ENCODE data around the gene MYO5A.
"Not testable (repeated sequence)": the region's sequence is repeated elsewhere in the genome, so short reads cannot be mapped to it uniquely, and the experiment has no call there.

MYO5A gene

DNA sequence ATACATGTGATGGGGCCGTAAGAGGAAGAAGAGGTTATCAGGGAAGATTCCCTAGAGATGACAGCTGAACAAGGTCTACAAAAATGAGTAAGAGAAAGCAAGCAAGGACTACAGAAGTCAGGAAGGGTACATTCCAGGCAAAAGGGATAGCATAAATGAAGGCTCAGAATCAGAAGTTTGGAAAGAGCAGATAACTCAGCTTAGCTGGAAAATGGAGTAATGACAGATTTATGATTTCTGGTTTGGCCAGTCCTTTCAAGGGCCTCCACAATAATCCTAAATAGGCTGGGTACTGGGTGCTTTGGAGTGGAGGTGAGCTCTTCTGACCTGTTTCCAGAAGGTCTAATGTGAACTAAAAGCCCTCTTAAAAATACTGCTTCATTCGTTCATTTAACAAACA is 110.7 kb downstream of the MYO5A start:
- DNase-seq (ENCODE audit: low read depth): no peak

GRCh38 chr15:52417521-52417920 is 111.2 kb downstream of the MYO5A start:
- DNase-seq (ENCODE audit: low read depth): no peak

- DNase-seq (ENCODE audit: low read depth): not testable (repeated sequence)
These were observed 112.1 kb downstream of the MYO5A start for GRCh38 chr15:52416566-52416965.

- DNase-seq (ENCODE audit: low read depth): no peak
These were observed 113.1 kb downstream of the MYO5A start for GRCh38 chr15:52415628-52416027.

- DNase-seq (ENCODE audit: low read depth): no peak
These were observed 113.7 kb downstream of the MYO5A start for GRCh38 chr15:52414936-52415335.

- DNase-seq (ENCODE audit: low read depth): no peak
These were observed 119.9 kb downstream of the MYO5A start for GRCh38 chr15:52408823-52409222.

DNA sequence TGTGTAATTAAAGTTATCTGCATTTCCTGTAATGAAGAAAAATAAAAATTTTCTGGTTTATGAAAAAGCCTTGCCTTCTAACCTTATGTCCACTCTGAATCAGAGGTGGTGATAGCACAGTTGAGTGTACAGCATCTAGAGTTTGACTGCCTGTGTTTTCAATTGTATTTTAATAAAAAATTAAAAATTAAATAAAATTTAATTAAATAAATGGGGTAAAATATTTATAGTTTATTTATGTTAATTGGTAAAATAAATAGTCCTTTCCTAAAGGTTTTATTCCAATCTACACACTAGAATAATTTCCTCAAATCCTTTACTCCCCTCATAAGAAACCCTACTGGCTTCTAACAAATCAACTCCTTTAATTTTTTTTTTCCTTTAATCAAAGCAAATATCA is 121.3 kb downstream of the MYO5A start:
- no peak for DNase-seq (ENCODE audit: low read depth)

DNA sequence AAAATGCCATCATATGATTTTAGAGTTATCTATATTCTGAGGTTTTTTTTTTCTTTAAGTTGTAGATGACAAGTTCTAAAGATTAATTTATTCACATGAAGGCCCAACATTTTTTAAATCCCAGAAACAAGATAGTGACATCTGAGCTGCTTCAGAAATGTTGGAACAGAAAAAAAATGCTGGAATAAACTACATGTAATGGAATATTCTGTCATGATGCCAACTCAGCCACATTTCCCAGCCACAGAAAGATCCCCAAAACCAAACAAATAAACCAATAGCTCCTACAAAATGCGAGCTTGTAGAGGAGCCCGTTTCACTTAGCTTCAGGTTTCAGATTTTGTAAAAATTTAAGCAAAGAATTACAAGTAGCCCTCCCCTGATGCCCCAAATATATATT is 122.1 kb downstream of the MYO5A start:
- DNase-seq (ENCODE audit: low read depth): no peak

GRCh38 chr15:52405856-52406255 is 122.8 kb downstream of the MYO5A start:
- no peak for DNase-seq (ENCODE audit: low read depth)

DNA sequence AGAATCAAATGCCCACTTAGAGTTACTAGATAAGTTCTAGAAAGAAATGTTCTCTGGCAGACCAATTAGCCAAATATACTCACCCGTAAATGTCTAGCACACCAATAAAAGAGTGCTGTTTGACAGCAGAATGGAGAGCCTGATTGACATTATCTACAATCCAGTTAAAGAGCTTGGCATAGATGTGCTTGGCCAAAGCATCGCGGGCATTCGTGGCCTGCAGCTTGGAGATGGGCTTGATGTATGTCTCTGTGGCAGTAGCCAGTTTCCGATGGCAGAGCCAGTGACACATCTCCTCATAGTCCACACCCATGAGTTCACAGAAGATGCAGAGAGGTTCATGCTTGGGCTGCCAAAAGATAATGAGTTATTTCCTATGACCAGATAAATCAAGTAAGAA is 131.6 kb downstream of the MYO5A start:
- DNase-seq (ENCODE audit: low read depth): no peak

GRCh38 chr15:52394118-52394517 is 134.6 kb downstream of the MYO5A start:
- no peak for DNase-seq (ENCODE audit: low read depth)

- no peak for DNase-seq (ENCODE audit: low read depth)
These were observed 136.5 kb downstream of the MYO5A start for GRCh38 chr15:52392008-52392687.

GRCh38 chr15:52391069-52391468 is 137.6 kb downstream of the MYO5A start:
- no peak for DNase-seq (ENCODE audit: low read depth)

GRCh38 chr15:52385670-52386069 is 143.0 kb downstream of the MYO5A start:
- DNase-seq (ENCODE audit: low read depth): no peak

GRCh38 chr15:52383100-52383588 is 145.5 kb downstream of the MYO5A start:
- no peak for DNase-seq (ENCODE audit: low read depth)

DNA sequence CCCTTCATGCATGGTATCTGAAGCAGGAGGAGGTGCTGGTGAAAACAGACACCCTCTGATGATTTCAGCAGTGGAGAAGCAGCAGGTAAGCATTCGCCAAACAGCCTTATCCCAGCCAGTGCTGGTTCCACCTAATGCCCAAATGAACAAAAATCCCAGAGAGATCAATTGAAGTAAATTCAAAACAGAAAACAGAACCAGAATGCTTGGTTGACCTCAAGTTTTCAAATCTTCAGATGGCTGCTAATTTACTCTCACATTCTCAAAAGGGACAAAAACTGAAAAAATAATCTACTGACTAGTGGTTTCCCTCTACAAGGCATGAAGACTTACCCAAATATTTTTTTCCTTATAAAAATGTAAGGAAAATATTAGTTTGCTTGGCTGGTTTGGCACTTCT is 146.0 kb downstream of the MYO5A start:
- no peak for DNase-seq (ENCODE audit: low read depth)

DNA sequence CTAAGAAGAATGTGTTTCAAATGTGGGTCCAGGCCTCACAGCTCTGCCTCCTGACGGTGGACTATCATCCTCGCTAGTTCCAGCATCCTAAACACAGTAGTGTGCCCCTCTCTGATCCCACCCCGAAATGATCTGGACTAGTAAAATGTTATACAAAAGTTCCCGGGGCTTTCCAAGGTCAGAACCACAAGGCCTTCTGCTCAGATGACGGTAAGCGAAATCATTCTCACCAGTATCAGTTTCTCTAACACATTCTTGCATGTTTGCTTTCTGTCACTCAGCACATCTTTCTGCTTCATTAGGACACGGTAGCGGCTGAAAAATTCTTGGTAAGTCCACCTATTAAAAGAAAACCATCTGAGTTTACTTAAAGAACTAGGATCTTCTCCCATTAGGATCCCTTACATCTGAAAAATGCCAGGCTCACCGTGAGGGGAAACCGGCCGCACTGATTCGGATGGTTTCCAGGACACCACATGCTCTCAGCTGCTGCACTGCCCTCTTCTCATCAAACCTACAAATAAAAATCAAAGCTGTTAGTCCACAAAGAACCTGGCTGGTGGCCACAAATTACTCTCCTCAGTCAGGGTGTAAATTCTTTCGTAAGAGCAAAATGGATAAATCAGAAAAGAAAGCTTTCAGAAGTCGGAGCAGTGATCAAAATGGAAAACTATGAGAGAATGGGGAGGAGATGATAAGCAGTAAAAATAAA is 149.1 kb downstream of the MYO5A start:
- DNase-seq (ENCODE audit: low read depth): no peak

GRCh38 chr15:52378746-52379394 is 149.8 kb downstream of the MYO5A start:
- DNase-seq (ENCODE audit: low read depth): no peak

DNA sequence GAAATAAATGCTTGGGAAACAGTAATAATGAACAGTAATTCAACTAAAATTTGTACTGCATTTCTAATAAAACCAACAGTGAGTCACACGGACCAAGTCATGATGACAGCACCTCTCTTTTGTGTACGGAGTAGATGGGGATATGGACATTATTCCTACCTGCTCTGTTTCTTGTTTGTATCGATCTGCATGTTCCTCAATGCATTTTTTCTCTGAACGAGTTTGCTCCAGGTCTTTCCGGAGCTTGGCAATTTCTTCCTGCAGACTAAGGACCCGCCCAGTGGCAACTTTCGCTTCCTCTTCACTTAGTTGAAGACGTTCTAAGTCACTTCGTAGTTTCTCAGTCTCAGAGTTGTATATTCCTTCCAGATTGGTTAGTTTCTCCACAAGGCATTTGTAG is 158.7 kb downstream of the MYO5A start:
- no peak for DNase-seq (ENCODE audit: low read depth)

DNA sequence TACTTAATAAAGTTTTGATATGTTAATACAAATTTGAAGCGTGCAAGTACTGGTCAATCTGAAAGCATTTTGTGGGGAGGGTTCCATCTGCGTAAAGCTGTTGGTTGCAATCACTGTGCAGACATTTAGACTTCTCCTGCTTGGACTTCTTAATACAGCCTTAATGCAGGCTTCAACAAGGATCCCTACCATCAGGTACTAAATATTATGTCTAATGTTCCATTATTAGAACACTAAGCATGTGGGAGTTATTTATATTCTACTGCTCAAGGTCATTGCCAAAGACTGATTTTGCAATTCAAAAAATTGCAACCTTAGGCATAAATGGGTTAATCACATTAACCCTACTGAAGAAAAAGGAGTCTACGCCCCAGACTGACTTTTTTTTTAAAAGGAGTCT is 159.2 kb downstream of the MYO5A start:
- DNase-seq (ENCODE audit: low read depth): no peak

DNA sequence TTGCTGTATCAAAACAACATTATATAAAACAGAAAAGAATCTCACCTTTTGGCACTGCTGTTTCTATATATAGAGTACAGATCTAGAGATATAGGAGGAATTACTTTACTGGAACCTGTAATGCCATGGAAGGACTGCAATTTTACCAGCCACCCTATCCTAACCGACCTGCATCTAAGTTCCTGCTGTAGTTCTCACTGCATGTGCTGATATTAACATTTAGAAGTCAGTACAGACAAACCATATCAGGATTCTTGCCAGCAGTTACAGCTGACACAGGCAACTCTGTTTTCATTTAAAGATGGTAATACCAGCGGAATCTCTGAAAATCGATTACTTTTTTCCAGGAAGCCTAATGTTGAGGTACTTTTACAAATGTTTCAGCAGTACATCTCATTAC is 159.7 kb downstream of the MYO5A start:
- DNase-seq (ENCODE audit: low read depth): no peak

DNA sequence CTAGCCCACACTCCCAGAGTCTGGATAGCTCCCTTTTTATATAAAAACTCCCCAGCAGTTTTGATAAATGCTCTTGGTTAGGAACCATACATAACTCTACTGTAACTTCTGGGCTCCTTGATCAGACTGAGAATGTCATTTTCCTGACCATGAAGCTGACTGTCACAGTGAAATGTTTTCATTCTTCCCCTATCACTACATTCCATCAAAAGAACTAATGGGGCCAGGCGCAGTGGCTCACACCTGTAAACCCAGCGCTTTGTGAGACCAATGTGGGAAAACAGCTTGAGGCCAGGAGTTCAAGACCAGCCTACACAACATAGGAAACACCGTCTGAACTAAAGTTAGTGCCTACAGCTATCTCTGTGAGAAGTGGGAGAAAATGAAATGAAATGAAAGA is 160.3 kb downstream of the MYO5A start:
- DNase-seq (ENCODE audit: low read depth): no peak

DNA sequence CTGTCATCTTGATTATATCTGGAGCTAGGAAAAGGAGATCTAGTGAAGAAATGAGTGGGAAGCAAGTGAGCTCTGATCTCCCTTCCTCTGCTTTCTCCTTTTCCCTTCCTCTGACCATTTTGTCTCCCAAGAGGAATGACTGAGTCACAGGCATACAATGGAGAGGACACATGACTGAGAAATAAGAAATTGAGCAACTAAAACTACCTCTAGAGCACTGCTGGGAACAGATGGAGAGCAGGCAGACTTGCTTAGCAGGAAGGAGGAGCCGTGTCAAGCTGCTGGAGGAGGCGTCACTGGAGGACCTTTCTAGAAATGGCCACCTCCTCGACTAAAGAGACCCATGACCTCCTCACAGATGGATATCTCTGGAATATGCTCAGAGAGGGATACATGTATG is 166.2 kb downstream of the MYO5A start:
- DNase-seq (ENCODE audit: low read depth): no peak
